Hippocampal formation (tissue), 2 donors: ENCODE results near the gene PPP2R5A.
"Not testable (repeated sequence)": the region's sequence is repeated elsewhere in the genome, so short reads cannot be mapped to it uniquely, and the experiment has no call there.

Source experiments
- DNase-seq, 2 donors: peaks; one replicate each; lab custom pipeline; 2025; lab: John Stamatoyannopoulos, UW

PPP2R5A gene

GRCh38 chr1:212267460-212267859 lies 17.8 kb upstream of the PPP2R5A start:
- DNase-seq = no peak

- DNase-seq = no peak
Measured at GRCh38 chr1:212269306-212269705, 15.9 kb upstream of the PPP2R5A start.

DNA sequence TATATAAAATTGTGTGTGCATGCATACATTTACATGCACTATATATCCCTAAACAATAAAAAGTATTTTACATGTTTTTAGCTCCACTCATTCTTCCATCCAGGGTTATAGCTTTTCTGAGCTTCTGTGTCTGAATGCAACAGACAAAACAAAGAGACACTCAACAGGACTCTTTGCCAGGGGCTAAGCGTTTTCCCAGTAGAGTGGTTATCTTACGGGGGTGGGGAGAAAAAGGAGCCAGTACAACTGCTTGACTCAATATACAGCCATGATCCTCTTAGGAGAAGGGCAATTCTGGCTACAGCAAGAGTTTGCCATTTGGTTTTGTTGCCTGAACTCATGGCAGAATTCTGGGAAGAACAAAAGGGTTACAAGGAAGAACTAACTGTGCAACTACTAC lies 14.6 kb upstream of the PPP2R5A start:
- no peak for DNase-seq

- DNase-seq = no peak
Measured at GRCh38 chr1:212271234-212271633, 14.0 kb upstream of the PPP2R5A start.

GRCh38 chr1:212271823-212272485 lies 13.3 kb upstream of the PPP2R5A start:
- no peak for DNase-seq

DNA sequence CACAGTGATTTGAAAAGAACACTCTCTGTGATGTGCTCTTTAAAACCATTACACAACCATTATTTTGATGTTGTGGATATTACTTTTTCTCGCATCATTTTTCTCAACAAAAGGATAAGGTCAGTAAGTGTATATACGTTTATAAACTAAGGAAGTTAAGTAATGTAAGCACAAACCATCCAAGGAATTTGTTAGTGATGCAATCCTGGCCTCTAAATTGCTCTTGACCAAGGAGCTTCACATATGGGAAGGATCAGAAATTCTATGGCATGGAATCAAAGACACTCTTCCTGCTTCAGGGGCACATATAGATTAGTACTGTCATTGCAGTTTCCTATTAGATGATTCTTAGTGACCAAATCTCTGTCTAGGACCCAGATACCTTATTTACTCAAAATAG lies 3.6 kb upstream of the PPP2R5A start:
- DNase-seq = no peak

DNA sequence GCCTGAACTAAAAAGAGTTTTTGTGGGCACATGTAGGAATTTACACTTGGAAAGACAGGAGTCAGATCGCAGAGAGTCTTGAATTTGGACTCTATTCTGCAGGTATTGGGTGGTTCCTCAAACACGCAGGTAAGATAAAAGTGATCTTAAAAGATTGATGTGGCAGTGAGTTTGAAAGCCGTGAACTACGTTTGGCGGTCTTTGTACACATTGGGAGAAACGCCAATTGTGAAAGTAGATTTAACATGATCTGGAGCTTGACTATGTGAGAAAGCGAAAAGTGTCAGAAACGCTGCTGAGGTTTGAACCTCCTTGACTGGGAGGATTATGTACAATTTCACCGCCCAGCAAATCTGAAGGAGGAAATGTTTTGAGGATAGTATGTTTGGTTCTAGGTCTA lies 1.5 kb upstream of the PPP2R5A start:
- no peak for DNase-seq

- DNase-seq = no peak
Measured at GRCh38 chr1:212284332-212284743, 872 bp upstream of the PPP2R5A start.

DNA sequence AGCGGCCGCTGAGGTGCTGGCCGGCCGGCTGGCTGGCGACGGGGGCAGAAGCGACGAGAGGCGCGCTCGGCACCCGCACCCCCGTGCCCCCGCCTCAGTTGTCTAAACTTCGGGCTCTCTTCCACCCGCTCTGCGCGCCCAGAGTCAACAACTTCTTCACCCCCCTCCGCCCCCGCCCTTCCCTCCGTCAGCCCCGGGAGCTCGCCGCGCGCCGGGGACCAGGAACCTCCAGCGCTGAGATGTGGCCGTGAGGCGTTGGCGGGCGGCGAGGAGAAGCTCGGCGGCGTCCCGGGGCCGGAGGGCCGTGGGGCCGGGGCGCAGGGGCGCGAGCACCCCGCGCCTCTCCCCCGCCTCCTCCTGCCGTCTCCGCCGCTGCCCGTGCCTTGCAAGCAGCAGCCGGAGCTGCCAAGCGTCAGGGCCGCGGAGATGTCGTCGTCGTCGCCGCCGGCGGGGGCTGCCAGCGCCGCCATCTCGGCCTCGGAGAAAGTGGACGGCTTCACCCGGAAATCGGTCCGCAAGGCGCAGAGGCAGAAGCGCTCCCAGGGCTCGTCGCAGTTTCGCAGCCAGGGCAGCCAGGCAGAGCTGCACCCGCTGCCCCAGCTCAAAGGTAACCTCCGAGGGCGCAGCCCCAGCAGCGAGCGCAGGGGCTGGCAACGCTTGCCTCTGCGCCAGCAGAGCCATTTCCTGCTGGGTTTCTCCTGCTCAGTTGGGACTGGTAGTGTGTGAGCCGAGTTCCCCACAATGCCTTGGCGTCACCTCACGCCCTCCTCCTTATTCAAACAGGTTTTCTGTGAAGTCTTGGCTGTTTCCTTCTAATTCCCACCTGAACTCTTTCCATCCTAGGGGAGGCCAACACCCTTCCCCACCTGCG lies 710 bp downstream of the PPP2R5A start:
- peak in 1 of 2 donors; percentile 54 for DNase-seq

- peak in 1 of 2 donors; percentile 49 for DNase-seq
Measured at GRCh38 chr1:212286556-212287131, 1.4 kb downstream of the PPP2R5A start.

GRCh38 chr1:212287261-212287895 lies 2.2 kb downstream of the PPP2R5A start:
- no peak for DNase-seq

DNA sequence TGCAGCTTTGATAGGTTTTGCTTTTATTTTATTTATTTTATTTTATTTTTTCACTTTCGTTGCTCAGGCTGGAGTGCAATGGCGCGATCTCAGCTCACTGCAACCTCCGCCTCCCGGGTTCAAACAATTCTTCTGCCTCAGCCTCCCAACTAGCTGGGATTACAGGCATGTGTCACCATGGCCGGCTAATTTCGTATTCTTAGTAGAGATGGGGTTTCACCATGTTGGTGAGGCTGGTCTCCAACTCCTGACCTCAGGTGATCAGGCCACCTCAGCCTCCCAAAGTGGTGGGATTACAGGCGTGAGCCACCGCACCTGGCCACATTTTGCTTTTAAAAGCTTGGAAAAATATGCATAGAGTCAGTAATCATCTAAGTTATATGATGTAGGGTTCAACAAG lies 2.8 kb downstream of the PPP2R5A start:
- not testable (repeated sequence) for DNase-seq

DNA sequence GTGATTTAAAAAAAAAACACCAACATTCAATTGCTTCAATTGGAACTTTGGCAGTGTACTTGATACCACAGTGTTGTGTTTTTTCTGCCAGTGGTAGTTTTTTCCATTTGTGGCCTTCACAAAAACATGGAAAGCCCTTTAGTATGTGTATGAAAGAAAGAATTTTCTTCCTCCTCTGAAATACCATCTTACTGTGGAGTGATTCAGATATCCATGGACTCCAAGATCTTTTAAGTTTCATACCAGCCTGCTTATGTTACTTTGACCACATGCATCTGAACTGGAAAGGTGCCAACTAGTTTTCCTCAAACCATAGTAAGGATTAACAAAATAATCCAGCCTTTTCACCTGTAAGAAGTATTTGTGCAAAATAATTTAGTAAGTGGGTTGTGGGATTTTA lies 3.4 kb downstream of the PPP2R5A start:
- no peak for DNase-seq

DNA sequence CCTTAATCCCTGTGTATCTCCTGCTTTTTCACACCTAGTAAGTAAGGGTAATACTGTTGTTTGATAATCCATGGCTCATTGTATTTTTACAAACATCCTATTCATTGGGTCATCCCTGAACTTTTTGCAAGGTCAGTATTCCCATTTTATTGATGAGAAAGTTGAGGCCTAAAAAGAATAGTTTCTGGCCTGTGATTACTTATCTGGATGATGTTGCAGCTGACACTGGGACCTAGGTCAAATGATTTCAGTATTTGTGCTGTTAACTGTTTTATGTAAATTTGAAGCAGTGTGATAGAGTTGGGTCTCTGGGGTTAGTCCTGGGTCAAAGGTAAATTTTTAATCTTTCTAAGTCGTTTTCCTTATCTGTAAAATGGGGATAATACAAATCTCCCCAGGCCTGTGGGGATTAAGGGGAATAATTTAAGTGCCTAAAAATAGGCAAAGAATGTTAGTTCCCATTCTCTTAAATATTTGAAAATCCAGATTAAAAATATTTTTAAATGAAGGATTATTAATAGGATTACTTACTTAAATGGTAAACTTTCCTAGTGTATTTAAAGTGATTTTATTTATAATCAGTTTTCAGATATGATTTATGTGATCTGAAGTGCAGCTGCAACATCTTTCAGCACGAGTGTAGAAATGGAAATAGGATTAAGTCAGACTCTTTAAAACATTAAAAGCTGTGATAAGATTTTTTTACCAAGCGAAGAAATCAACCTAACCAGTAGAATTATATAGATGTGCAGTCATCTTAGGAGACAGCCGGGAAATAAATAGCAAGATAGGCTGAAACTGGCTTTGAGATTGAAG lies 4.3 kb downstream of the PPP2R5A start:
- DNase-seq = no peak

- DNase-seq = no peak
Measured at GRCh38 chr1:212290608-212291007, 5.4 kb downstream of the PPP2R5A start.

GRCh38 chr1:212291505-212292134 lies 6.4 kb downstream of the PPP2R5A start:
- peak in 1 of 2 donors; percentile 39 for DNase-seq

- DNase-seq = no peak
Measured at GRCh38 chr1:212292250-212293105, 7.3 kb downstream of the PPP2R5A start.

DNA sequence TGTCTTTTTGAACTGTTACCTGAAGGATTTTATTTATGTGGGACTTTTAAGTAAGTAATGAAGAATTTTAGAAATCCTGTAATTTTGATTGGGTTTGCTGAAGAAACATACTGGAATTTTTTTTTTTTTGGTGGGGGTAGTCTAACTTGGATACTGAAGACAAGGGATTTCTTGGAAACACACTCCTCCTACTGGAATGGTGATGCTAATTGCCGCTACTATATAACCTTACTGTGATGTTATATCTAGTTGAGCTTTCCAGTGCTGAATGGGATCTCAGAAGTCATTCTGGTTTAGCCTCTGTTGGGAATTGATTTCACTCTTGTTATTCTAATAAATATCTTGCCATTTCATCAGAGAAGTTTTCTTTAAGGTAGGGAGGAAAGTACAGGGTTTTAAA lies 8.4 kb downstream of the PPP2R5A start:
- DNase-seq = no peak

DNA sequence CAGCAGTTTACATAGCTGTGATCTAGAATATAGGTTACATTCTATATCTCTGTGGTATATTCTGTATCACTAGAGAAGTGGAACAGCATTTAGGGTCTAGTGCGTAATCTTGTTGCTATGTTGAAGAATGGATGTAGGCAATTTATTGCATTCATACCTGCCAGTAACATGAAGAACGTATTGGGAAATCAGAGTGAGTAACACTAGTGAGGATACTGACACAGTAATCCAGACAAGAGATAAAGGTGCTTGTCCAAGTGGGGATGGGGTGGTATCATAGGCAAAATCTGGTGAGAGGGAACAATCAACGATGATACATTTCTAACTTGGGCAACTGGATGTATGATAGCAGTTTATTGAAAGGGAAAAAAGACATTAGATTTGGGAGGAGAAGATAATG lies 9.8 kb downstream of the PPP2R5A start:
- DNase-seq = no peak

- no peak for DNase-seq
Measured at GRCh38 chr1:212295579-212295978, 10.4 kb downstream of the PPP2R5A start.
